GM21576 (cell line): ENCODE results near the gene ZNF281.
A peak's percentile ranks its signal among the peaks of the same experiment; 100 is the strongest.
"Not testable (repeated sequence)": the region's sequence is repeated elsewhere in the genome, so short reads cannot be mapped to it uniquely, and the experiment has no call there.

ENCODE experiments used
- ATAC-seq: cut with Tn5 transposase; IDR thresholded peaks from one replicate; pipeline ENCODE4 v1.9.1; 2021; ENCODE audit warnings: mild to moderate bottlenecking, moderate library complexity; ENCODE audit not compliant: unreplicated experiment

Gene ZNF281, protein sequence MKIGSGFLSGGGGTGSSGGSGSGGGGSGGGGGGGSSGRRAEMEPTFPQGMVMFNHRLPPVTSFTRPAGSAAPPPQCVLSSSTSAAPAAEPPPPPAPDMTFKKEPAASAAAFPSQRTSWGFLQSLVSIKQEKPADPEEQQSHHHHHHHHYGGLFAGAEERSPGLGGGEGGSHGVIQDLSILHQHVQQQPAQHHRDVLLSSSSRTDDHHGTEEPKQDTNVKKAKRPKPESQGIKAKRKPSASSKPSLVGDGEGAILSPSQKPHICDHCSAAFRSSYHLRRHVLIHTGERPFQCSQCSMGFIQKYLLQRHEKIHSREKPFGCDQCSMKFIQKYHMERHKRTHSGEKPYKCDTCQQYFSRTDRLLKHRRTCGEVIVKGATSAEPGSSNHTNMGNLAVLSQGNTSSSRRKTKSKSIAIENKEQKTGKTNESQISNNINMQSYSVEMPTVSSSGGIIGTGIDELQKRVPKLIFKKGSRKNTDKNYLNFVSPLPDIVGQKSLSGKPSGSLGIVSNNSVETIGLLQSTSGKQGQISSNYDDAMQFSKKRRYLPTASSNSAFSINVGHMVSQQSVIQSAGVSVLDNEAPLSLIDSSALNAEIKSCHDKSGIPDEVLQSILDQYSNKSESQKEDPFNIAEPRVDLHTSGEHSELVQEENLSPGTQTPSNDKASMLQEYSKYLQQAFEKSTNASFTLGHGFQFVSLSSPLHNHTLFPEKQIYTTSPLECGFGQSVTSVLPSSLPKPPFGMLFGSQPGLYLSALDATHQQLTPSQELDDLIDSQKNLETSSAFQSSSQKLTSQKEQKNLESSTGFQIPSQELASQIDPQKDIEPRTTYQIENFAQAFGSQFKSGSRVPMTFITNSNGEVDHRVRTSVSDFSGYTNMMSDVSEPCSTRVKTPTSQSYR

DNA sequence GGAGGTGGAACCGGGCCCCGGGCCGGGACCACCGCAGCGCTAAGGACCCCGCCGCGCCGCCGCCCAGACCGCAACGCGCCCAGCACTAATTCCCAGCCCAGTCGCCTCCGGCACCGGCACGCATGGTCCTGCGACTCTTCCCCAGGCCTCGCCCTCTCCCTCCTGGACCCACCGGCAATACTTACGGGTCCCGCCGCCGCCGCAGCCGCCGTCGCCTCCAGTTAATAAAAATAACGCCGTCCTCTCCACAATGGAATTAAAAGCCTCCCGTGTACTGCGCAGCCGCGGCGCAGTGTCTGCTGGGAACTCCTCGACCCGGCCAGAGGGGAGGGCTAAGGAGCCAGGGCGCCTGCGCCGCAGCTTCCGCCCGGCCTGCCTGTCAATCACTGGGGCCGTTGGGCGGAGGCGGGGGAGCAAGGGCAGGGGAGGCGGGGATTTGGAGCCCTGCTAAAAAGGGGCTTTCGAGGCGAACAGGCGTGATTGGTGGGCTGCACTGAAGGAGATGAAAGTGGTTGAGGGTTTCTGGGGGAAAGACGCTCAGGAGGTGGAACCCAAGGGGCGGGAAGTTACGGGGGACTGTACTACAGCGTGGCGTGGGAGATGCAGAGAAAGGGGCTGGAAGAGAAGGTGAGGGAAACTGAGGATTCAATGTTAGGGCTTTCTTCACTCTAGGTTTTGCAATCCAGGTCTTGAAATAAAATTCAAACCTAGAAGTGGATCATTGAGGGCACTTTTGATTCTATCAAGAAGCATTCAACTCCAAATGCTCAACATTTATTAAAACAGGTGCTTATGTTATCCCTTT is at the start of gene ZNF281:
ZNF281 (minus strand) TSS at position 276 of the 805 bp plus-strand sequence. CDS start 331 bp downstream, outside the sequence.
- peak; percentile 96 for ATAC-seq

DNA sequence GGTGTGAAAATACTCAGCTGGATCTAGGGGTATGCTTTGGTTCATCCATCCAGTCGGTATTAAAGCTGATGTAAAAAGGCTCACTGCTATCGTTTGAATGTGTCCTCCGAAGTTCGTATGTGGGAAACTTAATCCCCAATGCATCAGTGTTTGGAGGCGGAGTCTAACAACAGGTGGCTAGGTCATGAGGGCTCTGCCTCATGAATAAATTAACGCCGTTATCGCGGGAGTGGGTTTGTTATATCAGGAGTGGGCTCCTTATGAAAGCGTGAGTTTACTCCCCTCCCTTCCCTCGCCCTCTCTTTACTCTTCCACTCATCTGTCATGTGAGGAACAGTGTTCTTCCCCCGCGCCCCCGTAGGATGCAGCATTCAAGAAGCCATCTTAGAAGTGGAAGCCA is 48.9 kb upstream of the ZNF281 start:
- ATAC-seq, result no peak

DNA sequence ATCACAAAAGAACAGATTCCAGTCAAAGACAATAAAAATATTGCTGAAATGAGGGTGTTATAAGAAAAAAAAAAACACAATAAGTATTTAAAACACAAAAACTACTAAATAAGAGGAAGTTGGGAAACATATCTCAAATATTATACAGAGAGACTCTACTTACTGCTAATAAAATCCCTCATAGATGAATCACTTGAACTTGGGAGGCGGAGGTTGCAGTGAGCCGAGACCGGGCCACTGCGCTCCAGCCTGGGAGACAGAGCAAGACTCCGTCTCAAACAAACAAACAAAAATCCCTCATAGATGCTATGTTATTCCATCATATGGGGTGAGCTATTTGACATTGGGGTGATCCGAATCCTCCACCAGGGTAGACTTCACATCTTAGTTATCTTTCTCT is 48.0 kb upstream of the ZNF281 start:
- ATAC-seq, result no peak

DNA sequence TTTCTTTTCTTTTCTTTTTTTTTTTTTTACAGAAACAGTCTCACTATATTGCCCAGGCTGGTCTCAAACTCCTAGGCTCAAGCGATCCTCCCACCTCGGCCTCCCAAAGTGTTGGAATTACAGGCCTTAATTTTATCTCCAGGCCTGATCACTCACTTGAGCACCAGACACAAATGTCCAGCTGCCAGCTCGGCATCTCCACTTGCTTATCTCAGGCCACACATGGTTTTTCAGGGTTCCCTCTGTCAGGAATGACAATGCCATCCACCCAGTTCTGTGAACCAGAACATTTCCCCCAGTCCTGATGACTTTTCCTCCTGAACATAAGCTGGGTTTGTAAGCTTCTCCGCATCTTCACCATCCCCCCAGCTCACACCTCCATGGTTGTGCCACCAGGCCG is 44.6 kb upstream of the ZNF281 start:
- ATAC-seq, result no peak

DNA sequence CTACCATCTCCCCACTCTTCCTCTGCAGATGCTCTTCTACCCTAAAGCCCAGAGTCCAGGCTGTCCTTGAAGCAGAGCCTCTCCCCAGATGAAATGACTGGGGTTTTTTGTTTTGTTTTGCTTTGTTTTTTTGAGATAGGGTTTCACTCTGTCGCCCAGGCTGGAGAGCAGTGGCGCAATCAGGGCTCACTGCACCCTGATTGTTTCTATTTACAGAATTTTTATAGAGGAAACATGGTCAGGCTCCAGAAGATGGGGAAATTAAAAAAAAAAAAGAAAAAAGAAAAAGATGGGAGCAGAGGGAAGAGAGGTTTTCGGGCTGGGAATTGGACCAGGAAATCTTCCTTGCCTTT is 43.7 kb upstream of the ZNF281 start:
- no peak for ATAC-seq

DNA sequence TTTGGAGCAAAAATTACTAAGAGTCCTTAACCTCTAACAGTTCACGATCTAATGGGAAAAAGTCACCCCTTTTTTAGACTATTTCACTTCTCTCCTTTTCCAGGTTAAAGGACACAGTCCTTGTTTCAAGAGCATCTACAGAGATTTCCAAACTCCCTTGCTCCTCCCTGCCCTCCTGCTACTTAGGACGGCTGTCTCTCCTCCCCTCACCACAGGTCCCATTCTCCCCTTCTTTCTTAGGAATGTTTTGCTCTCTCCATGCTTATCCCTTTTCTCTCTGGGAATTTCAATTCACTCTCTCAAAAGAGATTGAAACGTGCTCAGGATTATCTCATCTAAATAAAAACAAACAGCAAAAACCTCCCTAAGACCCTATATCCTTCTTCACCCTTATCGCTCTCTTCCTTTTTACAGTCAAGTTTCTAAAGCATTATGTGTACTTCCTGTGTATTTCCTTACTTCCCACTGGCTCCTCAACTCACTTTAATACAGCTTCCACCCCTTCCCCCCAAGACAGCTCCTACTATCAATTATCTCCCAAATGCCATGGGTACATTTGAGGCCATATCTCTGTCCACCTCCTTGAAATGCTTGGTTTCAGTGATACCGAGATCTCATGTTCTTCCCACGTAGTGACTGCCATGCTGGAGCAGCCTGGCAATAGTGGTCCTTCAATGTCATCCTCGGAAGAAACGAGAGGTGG is 43.2 kb upstream of the ZNF281 start:
- no peak for ATAC-seq

DNA sequence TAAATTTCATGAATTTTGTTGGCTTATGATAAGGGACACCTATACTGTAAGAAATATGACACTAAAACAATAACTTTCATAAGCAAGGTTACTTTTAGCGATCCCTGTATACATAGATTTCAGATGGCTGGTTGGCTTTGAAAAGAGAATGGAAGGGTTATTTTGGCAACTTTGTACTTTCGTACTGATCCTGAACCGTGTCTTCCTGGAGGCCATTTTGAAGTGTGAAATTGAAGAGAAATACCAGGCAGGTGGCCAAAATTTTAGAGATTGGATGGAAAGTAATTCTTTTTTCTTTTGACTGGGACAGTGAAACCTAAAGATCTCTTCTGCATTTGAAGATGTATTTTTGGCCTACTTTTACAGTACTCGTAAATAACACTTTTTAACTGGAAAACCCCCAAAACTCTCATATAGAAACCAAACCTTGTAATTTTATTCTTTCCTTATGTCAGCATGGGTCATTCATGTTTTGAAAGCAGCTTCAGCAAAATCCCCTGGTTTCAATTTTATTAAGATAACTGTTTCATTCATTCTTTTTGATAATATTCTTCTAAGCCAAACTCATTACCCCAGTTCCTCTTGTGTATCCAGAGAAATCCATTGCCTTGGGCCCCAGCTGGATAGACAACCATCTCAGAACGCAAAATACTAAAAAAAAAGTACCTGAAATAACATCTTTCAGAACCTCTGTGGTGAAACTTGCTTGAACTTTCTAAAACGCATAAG is 38.4 kb upstream of the ZNF281 start:
- ATAC-seq, result peak; percentile 87

DNA sequence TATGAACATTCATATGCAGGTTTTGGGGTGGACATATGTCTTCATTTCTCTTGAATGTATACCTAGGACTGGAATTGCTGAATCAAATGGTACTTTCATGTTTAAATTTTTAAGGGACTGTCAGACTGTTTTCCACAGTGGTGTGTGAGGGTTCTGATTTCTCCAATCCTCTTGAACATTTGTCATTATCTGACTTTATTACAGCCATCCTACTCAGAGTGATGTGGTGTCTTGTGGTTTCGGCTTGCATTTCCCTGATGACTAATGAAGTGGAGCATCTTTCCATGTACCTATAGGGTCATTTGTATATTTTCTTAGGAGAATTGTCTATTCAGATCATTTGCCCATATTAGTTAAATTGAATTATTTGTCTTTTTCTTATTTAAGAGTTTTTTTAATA is 35.4 kb upstream of the ZNF281 start:
- no peak for ATAC-seq

DNA sequence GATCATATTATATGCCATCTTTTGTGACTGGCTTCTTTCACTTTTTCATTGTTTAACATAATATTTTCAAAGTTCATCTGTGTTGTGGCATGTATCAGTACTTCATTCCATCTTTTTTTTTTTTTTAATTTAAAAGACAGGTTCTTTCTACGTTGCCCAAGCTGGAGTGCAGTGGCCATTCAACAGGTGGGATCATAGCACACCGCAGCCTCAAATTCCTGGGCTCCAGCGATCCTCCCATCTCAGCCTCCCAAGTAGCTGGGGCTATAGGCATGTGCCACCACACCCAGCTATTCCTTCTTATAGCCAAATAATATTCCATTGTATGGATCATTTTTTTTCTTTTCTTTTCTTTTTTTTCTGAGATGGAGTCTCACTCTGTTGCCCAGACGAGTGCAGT is 34.6 kb upstream of the ZNF281 start:
- no peak for ATAC-seq

DNA sequence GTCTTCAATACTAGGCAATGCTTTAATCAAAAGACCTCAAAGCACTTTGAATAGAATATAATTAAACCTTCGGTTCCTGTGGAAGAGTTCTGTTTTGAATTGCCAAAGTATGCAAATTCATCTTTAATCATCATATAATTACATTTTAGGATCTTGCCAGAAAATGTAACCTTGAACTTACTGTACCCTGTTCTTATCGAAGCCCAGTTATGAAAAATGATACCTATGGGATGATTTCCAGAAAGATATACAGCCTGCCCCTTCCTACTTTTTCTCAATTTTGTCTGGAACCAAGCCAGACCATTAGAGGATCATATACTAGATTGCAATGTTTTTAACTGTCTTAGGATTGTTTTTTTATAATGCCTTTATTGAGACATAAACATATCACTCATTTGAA is 34.0 kb upstream of the ZNF281 start:
- ATAC-seq, result no peak

DNA sequence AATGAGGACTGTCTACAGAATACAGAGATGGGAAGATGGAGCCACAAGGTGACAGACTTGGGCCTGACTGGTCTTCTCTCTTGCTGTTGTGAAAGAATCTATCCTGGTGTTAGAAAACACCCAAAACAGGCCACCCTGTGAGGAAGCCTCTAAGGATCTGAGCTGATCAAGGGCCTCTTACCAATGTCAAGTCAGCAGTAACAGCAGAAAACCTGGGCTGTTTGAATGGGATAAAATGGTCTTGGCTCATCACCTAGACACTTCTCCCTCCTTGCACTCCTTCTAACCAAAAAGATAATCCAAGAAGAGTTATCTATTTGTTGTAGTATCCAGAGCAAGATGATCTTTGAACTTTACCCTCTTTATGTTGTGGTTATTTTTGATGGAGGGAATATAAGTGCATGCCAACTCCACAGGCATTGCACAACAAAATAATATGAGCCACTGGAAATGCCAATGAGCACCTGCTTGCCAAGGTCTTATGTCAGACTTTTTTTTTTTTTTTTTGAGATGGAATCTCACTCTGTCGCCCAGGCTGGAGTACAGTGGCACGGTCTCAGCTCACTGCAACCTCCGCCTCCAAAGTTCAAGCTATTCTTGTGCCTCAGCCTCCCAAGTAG is 32.8 kb upstream of the ZNF281 start:
- no peak for ATAC-seq

DNA sequence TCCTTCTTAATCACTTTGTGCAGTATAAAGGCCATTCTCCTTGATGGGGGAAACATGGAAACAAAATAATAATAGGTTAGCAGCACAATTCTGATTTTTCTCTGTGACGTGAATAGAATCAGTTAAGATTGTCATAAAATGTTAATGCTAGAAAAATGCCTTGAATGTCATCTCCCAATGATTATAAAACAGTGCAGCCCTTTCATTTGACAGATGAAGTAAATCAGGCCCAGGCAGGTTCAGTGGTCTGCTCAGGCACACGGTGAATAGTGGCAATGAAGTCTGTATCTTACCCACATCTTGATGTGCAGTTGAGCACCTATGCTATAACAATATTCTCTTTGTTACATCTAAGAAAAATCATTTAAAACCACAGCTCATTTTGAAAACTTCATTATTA is 32.2 kb upstream of the ZNF281 start:
- no peak for ATAC-seq

DNA sequence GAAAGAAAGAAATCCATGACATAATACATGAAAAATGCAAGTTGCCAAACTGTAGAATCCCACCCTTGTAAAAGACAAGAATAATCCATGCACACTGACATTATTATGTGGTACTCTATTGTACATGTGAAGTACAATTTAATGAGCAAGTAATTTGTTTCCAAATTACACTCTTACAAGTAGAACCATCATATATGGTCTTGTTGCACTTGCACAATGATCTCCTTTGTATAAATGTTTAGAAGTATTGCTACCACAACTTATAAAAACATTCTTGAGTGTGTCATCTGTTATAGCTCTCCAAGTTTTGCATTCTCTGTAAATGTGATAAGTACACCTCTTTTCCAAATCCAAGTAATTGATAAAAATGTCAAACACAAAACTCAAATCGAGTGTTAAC is 29.1 kb upstream of the ZNF281 start:
- no peak for ATAC-seq

DNA sequence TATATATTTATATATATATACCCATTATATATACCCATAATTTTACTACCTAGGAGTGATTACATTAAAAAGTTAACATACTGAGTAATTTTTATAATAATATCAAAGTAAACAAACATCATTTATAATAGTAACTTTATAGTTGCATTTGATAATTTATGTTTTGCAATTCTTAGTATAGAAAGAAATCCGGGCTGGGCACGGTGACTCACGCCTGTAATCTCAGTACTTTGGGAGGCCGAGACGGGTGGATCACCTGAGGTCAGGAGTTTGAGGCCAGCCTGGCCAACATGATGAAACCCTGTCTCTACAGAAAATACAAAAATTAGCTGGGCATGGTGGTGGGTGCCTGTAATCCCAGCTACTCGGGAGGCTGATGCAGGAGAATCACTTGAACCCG is 28.6 kb upstream of the ZNF281 start:
- not testable (repeated sequence) for ATAC-seq

DNA sequence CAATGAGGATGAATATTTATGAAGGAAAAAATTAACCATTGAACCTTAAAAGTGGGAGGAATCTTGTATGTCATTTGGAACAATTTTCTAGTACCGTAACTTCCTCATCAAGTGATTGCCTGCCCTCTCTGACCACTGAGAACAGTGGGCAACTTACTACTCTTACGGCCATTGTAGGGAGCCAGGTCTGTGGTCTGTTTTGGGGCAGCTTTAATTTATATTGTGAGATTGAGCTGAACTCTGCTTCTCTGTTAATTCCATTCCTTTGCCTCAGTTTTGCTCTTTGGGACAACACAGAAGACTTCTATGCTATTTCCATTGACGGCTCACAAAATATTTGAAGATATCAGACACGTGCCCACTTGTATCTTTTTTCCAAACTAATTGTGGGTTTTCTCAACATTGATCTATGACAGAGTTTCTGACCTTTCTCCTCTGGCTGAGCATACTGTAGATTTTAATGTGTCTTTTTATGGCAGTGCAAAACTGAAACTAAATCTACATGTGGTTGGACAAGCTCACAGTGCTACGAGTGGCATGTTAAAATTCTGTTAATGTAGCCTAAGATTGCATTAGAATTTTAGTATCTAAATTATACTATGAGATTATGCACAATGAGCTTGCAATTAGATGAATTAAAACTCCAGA is 27.8 kb upstream of the ZNF281 start:
- peak; percentile 81 for ATAC-seq

DNA sequence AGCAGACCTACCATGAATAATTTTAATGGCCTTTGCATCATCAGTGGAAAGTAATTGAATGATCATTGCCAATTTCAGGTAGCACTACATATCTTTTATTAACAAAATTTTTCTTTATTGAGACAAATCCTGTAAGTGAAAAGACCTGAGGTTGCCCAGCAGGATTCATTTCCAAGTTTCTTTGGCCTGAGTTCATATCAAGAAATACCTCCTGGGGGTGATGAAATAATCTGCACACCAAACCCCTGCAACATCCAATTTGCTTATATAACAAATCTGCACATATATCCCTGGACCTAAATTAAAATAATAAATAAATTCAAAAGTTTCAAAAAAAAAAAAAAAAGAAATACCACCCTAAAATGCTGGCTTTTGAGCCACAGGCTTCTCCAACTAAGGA is 27.3 kb upstream of the ZNF281 start:
- ATAC-seq, result no peak

DNA sequence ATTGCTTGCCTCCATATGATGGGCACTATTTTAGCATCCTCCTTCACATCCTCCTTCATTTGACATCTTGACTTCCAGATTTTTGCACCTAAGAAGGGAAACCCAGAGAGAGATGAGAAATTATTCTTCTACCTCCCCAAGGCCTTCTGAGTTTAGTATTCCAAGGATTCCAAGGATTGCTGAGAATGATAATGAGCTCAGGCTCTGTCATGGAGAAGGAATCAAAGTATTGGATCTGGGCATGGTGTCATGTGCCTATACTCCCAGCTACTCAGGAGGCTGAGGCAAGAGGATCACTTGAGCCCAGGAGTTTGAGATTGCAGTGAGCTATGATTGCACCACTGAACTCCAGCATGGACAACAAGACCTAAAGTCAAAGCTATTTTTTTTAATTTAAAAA is 26.6 kb upstream of the ZNF281 start:
- no peak for ATAC-seq

DNA sequence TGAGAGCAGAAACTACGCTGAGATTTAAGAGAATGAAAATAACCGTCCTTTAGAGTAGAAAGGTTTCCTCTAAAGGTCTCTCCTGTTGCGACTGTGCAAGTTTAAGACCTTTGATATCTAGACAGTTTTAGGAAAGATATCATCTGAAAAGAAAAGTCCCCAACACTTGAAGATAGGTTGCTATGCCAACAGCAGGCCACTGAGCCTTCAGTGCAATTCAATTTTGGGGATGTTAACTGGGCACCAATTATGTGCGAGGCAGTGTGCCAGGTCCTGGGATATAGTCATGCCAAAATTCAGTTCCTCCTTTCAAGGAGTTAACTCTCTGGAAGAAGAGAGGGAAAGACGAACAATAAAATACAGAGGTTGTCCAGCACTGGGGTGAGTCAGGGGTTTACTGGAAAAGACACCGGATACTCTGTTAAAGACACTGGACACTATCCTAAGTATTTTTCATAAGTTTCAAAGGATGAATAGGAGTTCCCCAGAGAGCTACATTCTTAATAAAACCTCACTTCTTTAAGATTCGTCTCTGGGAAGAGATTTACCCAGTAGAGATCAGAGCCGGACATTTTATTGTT is 25.5 kb upstream of the ZNF281 start:
- no peak for ATAC-seq

DNA sequence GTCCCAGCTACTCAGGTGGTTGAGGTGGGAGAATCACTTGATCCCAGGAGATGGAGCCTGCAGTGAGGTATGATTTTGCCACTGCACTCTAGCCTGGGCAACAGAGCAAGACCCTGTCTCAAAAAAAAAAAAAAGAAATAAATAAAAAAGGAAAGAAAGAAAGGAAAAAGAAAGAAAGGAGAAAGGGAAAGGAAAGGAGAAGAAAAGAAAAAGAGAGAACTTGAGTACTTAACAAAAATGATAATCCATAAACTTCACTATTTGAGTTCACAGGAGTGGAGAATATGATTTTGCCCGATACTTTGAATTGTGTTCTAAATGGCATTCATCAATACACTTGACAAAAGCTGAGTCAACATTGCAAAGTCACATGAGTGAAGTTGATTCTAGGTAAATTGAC is 23.8 kb upstream of the ZNF281 start:
- ATAC-seq, result no peak
